NCI-H226 (cell line): Measurements from ENCODE around the gene FZR1.
A peak's percentile ranks its signal among the peaks of the same experiment; 100 is the strongest.

Experiments
- DNase-seq: peaks from one replicate; pipeline ENCODE4 v3.0.0-alpha.2; 2015

The FZR1 gene

GRCh38 chr19:3533563-3534216 lies 27.6 kb downstream of the FZR1 start:
- DNase-seq = no peak

GRCh38 chr19:3534375-3535234 lies 28.5 kb downstream of the FZR1 start:
- no peak for DNase-seq

DNA sequence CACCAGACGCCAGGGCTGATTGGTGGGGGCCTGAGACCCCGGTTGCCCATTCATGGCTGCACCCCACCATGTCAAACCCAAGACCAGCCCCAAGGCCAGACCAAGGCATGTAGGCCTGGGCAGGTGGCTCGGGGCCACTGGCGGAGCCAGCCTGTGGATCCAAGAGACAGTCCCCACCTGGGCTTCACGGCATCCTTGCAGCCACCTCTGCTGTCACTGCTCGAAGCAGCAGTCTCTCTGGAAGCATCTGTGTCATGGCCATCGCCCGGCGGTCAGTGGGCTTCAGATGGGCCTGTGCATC lies 29.1 kb downstream of the FZR1 start:
- DNase-seq = no peak

GRCh38 chr19:3535563-3535965 lies 29.5 kb downstream of the FZR1 start:
- DNase-seq = no peak

- DNase-seq = no peak
Observed at GRCh38 chr19:3535981-3536380, 29.9 kb downstream of the FZR1 start.

DNA sequence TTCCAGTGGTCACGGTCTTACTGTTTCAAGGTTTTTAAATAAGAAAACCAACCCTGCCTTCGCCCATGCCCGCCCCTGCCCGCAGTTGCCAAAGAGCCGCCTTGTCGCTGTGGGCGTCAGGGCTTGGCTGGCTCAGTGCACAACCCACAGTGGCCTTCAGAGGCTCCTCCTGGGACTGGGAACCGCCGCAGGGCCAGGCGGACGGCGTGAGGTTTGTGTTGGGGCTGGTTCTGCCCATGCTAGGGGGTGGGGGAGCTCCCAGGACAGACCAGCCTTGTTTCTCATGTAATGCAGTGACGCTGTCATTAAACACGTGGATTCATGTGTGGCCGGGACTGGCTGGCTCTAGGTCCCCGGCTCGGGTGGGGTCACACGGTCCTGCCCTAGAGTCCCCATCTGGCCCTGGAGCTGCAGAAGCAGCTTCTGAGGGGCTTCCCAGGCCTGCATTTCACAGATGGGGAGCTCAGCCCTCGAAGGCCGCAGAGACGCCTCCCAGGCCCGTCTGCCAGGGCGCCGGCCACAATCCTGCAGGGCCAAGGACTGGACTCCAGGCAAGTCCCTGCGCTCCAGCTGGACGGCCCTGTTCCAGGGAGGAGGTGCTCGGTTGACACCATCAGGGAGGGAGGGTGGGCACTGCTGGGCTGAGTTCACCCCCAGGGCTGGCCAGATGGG lies 30.5 kb downstream of the FZR1 start:
- DNase-seq = no peak

DNA sequence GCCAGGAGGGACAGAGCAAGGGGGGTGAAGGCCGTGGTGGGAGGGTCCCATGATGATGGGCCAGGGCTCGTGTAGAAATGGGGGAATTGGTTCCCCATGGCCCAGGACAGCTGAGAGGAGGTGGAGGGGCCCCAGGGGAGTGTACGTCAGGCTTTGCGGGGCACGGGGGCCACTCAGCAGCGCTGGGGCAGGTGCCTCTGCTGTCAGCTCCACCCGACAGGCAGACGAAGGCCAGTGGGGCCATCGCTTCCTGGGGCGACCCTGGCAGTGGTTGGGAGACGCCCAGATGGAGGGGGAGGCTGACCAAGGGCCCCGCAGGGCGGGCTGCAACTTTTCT lies 31.0 kb downstream of the FZR1 start:
- DNase-seq = no peak

DNA sequence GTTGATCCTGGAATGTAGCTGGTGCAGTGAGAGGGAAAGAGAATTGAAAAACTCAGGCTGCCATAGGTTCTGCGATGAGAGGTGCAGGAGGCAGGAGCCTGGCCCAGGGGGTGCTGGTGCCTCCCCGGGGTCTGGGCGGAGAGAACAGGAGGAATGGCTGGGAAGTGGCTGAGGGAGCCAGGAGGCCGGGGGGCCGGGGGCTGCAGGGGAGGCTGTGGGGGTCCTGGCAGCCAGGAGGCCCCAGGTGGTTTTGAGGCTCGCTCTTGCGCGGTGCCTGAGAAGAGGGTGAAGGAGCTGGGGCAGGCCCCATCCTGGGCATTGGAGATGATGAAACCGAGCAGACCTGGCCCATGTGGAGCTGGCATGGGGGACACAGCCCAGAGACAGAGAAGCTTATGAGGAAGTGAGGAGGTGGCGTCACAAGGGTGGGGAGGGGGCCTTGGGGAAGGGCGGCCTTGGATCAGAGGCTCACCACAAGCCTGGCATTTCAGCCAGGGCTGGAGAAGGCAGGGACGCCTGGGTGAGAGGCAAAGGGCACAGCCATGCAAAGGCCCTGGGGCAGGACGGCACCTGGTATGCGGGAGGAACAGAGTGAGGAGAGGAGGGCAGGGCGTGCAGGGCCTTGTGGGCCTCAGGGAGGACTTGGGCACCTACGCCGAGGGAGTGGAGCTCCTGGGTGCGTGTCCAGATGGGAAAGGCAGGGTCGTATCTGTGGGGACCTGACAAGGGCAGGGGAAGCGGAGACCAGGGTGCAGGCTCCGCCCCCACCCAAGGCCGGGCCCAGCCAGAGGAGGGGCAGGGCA lies 31.5 kb downstream of the FZR1 start:
- DNase-seq = no peak

DNA sequence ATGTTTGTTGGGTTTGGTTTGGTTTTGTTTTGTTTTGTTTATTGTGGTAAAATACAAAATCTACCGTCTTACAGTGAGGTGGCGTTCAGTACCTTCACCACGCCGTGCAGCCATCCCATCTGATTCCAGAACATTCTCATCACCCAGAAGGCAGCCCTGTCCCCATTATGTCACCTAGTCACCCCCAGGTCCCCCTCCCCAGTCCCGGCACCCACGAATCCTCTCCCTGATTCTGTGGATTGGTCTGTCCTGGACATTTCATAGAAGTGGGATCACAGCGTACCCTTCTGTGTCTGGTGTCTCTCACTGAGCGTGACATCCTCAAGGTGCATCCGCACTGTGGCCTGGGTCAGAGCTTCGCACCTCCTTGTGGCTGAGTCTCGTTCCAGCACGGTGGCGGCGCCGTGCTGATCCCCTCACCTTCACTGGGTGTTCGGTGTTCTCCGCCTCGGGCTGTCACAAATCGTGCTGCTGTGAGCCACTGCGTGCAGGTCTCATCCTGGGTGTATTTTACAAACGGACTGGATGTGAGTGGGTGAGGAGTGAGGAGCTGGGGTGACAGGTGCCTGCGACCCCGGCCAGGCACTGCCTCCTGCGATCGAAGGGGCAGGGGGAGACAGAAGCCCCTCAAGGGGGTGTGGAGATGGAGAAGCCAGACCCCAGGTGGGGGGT lies 32.3 kb downstream of the FZR1 start:
- DNase-seq = no peak

- no peak for DNase-seq
Observed at GRCh38 chr19:3538965-3539755, 33.0 kb downstream of the FZR1 start, which contains the start of gene TEKTIP1. TEKTIP1 (plus strand) TSS chr19:3539174; CDS start chr19:3539178, 4 bp downstream.

DNA sequence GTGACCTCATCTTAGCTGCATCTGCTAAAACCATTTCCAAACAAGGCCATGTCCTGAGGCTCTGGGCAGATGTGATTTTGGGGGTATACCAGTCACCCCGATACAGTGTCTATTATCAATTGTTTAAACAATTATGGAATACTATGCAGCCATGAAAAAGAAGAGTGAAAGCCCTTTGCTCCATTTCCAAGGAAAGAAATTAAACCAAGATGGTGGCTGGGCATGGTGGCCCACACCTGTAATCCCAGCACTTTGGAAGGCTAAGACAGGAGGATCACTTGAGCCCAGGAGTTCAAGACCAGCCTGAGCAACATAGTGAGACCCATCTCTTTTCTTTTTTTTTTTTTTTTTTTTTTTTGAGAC lies 33.6 kb downstream of the FZR1 start:
- DNase-seq = no peak

GRCh38 chr19:3543150-3544057 lies 37.3 kb downstream of the FZR1 start:
- DNase-seq = no peak

- no peak for DNase-seq
Observed at GRCh38 chr19:3544058-3544376, 37.9 kb downstream of the FZR1 start.

DNA sequence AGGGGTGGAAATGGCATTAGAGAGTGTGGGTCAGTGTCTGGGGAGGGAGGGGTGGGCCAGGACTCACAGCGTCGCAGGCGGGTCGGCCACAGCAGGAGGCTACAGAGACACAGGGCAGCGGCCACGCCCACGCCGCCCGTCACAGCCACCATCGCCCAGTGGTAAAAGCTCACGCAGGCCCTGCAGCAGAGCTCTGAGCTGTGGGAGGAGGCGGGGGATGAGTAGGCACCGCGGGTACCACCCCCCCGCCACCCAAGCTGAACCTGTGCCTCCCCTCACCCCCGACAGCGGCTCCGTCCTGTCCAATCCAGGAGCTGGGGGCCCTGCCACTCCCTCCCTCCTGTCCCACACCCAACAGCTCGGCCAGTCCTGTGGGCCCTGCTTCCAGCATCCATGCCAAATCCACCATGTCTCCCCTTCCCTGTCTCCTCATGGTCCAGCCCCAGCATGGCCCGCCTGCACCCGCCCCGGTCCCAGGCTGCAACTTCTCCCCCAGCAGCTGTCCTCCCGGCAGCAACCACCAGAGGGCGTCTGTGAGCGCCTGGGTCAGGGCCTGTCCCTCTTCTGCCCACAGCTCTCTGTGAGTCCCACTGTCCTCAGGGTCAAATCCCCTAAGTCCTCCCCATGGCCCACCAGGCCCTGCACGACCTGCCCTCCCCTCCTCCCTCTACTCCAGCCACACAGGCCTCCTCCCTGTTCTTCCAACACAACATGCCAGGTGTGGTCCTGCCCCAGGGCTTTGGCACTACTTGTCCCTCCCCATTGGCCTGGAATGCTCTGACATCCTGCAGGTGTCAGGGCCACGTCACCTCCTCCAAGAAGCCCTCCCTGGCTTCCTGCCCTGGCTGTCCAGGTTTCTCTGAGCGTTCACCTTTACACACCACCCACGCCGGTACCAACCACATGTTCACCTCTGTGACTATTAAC lies 38.9 kb downstream of the FZR1 start:
- peak; percentile 73 for DNase-seq

DNA sequence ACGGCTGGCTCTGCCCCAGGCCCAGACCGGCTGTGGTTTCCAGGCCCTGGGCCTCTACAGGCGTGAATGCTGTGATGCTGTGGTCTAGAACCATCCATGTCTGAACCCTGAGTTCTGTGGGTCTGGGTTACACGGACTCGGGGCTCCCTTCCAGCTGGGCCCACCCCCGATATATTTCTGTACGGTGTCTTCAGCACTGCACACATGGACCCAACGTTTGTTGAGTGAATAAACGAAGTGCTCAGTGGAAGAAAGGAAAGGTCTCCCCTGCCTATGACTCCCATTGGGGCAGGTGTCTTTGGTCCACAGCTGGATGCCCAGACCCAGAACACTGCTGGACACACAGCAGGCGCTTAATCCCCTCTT lies 39.5 kb downstream of the FZR1 start:
- no peak for DNase-seq

DNA sequence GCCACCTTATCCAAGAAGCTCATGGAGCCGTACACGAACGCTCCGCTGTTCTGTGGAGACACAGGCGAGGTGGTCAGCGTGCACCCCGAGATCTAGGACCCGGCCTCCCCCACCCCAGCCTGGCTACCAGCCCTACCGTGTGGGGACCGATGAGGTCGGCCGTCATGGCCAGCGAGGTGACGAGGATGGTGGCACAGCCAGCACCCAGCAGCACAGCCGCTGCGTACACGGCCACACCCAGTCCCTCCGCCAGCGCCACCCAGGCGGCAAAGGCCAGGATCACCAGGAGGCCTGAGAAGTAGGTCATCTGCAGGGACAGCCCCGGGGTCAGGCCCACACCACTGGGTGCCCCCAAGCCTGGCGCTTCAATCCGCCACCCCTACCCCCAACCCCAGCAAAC lies 40.0 kb downstream of the FZR1 start:
- DNase-seq = no peak

- no peak for DNase-seq
Observed at GRCh38 chr19:3547301-3547731, 41.2 kb downstream of the FZR1 start.

GRCh38 chr19:3547767-3548282 lies 41.7 kb downstream of the FZR1 start:
- DNase-seq = no peak

- DNase-seq = no peak
Observed at GRCh38 chr19:3548606-3549005, 42.5 kb downstream of the FZR1 start.

- DNase-seq = no peak
Observed at GRCh38 chr19:3549816-3550215, 43.7 kb downstream of the FZR1 start.
